ENCODE measurements around the gene EXOC8. TPM values are rescaled to one million over a fixed set of nuclear protein-coding genes. Genes with fewer than 3 reads are reported as not detected.

The EXOC8 gene
- total and polyA plus RNA-seq, 10 donors: 4.7 to 23.6 (median 20.1) TPM

DNA sequence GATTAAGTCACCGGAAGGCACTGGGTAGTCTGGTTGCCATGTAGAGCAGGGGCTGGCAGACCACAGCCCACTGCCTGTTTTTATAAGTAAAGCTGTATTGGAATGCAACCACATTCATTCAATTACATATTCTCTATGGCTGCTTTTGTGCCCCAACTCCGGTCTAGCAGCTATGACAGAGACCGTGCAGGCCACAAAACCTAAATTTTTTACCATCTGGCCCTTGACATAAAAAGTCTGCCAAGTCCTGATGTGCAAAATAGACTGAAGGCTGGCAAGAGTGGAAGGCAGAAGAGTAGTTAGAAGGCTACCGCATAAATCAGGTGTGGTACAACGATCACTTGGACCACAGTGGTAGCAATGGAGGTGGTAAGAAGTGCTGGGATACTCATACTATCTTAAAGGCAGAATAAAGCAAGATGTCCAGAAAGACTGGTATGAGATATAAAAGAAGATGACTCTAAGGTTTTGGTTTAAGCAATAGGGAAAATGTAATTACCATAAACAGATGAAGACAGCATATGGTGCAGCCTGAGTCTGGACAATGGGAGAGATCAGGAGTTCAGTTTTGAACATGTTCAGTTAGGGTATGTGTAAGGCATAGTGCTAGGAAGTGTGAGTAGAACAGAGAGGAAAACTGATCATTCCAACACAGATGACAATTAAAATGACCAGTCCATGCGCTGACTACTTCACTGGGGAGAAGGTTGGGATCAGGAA, 47.2 kb upstream of the EXOC8 start:
- Histone ChIP-seq H3K27ac (no peak overlapping the region), H3K27me3 (replicated peaks in 1 of 7) (no peaks in the 10 kb centered on the region), H3K9me3 (no peaks in the 10 kb centered on the region), H3K36me3 (no peaks in the 10 kb centered on the region), H3K4me3 (no peak overlapping the region), H3K4me1 (peaks cover 4 to 90% (median 29%) of the 10 kb centered on the region in 6 donors)
- intact Hi-C loops (cut with DNase I; ENCODE audit: low total_unique reads): no loop called here
- no peak for DNase-seq
- WGBS, 5 donors: 93 to 98% (median 95%) methylated on average over 6 of the region's 6 CpGs
- TF ChIP-seq POLR2AphosphoS5 (IDR thresholded peaks at IDR 0.05): no peak
- TF ChIP-seq POLR2A (IDR thresholded peaks at IDR 0.05): no peak

- intact Hi-C loops (cut with DNase I; ENCODE audit: low total_unique reads): no loop called here
- Histone ChIP-seq H3K9me3 (no peaks in the 10 kb centered on the region), H3K4me1 (peaks cover 4 to 90% (median 34%) of the 10 kb centered on the region in 6 donors), H3K27me3 (replicated peaks in 1 of 7) (no peaks in the 10 kb centered on the region), H3K27ac (no peak overlapping the region), H3K4me3 (no peak overlapping the region), H3K36me3 (no peaks in the 10 kb centered on the region)
- 73 to 81% (median 79%) methylated on average over 5 of the region's 5 CpGs for WGBS, 5 donors
- TF ChIP-seq POLR2A (IDR thresholded peaks at IDR 0.05) (no peak), POLR2AphosphoS5 (IDR thresholded peaks at IDR 0.05) (no peak), CTCF (IDR thresholded peaks at IDR 0.05 in 8 of 11, conservative IDR thresholded peaks at IDR 0.05 in 3 of 11) (no peak)
- DNase-seq: no peak
Observed at GRCh38 chr1:231383159-231383860, 45.7 kb upstream of the EXOC8 start.

- no peak overlapping the region for H3K27ac ChIP-seq
- TF ChIP-seq POLR2AphosphoS5 (IDR thresholded peaks at IDR 0.05) (no peak), POLR2A (IDR thresholded peaks at IDR 0.05) (no peak), CTCF (IDR thresholded peaks at IDR 0.05 in 8 of 11, conservative IDR thresholded peaks at IDR 0.05 in 3 of 11) (no peak)
- H3K36me3 ChIP-seq: no peaks in the 10 kb centered on the region
- H3K4me1 ChIP-seq: peaks cover 4 to 91% (median 34%) of the 10 kb centered on the region in 6 donors
- intact Hi-C loops (cut with DNase I; ENCODE audit: low total_unique reads): no loop called here
- no peak for DNase-seq
- H3K9me3 ChIP-seq: no peaks in the 10 kb centered on the region
- 91 to 100% (median 98%) methylated on average over 3 of the region's 3 CpGs for WGBS, 5 donors
- H3K27me3 ChIP-seq (replicated peaks in 1 of 7): no peaks in the 10 kb centered on the region
- no peak overlapping the region for H3K4me3 ChIP-seq
Observed at GRCh38 chr1:231382426-231382825, 44.8 kb upstream of the EXOC8 start.

DNA sequence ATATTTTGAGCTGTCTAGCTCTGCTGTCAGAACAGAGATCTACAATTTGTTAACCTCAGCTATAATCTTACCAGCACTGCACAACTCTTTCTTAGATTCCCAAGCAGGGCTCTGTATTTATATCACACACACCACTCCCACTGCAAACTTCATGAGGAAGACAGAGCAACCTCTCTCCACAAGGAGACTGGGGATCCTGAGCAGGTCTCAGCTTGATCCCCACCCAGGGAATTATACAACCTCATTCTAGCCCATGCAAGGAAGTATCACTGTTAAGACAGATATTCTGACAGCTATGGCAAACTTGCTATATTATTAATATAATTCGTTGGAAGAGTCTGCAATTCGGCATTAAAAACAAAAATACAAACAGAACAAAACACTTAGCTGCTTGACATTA, 44.1 kb upstream of the EXOC8 start:
- DNase-seq: no peak

More for the DNA sequence above, 44.1 kb upstream of the EXOC8 start:
- Histone ChIP-seq H3K27me3 (replicated peaks in 1 of 7) (no peaks in the 10 kb centered on the region), H3K9me3 (no peaks in the 10 kb centered on the region), H3K36me3 (no peaks in the 10 kb centered on the region), H3K4me3 (no peak overlapping the region), H3K27ac (no peak overlapping the region), H3K4me1 (peaks cover 4 to 92% (median 40%) of the 10 kb centered on the region in 6 donors)
- TF ChIP-seq POLR2AphosphoS5 (IDR thresholded peaks at IDR 0.05): no peak
- no peak for TF ChIP-seq POLR2A (IDR thresholded peaks at IDR 0.05)
- no peak for TF ChIP-seq CTCF (IDR thresholded peaks at IDR 0.05 in 8 of 11, conservative IDR thresholded peaks at IDR 0.05 in 3 of 11)
- 74 to 89% (median 78%) methylated on average over 2 of the region's 2 CpGs for WGBS, 5 donors
- intact Hi-C loops (cut with DNase I; ENCODE audit: low total_unique reads): no loop called here

All from spleen (tissue), 11 donors.